Measurements from ENCODE around the gene MEP1B.

Gene MEP1B

DNA sequence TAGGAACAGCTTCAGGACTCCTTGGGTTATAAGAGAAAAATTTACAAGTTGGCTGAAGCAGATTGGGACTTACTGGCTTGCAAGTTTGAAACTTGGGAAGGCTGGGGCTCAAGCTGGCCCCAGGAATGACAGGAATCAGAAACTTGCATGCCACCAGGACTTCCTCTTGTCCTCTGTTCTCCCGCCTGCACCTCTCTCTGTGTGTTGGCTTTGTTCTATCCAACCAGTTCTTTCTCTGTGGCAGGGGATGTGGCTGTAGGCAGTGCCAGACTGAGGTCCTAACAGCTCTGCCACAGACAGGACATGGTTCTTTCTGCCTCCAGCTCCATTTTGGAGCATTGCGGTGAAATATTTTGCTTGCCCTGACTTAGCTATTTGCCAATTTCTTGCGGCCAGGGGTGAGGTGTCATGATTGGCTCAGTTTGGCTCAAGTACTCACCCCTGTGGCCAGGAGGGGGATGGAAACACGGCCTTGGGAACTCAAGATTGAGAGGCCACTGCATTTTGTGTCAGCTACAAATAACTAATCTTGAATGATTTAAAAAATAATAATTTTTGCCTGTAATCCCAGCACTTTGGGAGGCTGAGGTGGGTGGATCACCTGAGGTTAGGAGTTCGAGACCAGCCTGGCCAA, 48.9 kb downstream of the MEP1B start:
- no peak for DNase-seq (ENCODE audit: extremely low read depth, low read depth)
- H3K4me3 ChIP-seq (replicated peaks; ENCODE audit: low read depth, low read length) = no peak overlapping the region
- TF ChIP-seq, protein P1, sequence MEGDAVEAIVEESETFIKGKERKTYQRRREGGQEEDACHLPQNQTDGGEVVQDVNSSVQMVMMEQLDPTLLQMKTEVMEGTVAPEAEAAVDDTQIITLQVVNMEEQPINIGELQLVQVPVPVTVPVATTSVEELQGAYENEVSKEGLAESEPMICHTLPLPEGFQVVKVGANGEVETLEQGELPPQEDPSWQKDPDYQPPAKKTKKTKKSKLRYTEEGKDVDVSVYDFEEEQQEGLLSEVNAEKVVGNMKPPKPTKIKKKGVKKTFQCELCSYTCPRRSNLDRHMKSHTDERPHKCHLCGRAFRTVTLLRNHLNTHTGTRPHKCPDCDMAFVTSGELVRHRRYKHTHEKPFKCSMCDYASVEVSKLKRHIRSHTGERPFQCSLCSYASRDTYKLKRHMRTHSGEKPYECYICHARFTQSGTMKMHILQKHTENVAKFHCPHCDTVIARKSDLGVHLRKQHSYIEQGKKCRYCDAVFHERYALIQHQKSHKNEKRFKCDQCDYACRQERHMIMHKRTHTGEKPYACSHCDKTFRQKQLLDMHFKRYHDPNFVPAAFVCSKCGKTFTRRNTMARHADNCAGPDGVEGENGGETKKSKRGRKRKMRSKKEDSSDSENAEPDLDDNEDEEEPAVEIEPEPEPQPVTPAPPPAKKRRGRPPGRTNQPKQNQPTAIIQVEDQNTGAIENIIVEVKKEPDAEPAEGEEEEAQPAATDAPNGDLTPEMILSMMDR (IDR thresholded peaks at IDR 0.05; ENCODE audit: low read depth, low read length, missing control alignments) = no peak

DNA sequence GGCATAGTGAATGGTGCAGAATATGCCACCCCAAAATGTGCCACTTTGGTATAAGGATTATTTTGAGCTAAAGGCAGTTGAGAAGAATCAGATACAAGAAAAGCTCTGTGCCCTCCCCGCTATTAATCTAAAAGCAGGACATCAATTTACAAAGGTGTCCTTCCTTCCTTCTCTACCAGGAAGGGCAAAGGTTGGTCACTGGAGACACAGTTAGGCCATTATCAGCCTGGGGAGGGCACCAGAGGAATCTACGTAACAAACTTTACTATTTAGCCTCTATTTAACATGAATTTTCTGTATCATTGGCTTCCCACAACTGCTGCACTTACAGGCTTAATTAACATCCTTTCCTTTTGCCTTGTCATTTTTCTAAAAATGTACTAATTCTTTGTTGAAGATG, 52.6 kb downstream of the MEP1B start:
- DNase-seq (ENCODE audit: extremely low read depth, low read depth) = no peak
- TF ChIP-seq, protein P1 (IDR thresholded peaks at IDR 0.05; ENCODE audit: low read depth, low read length, missing control alignments) = no peak
- H3K4me3 ChIP-seq (replicated peaks; ENCODE audit: low read depth, low read length) = no peak overlapping the region

DNA sequence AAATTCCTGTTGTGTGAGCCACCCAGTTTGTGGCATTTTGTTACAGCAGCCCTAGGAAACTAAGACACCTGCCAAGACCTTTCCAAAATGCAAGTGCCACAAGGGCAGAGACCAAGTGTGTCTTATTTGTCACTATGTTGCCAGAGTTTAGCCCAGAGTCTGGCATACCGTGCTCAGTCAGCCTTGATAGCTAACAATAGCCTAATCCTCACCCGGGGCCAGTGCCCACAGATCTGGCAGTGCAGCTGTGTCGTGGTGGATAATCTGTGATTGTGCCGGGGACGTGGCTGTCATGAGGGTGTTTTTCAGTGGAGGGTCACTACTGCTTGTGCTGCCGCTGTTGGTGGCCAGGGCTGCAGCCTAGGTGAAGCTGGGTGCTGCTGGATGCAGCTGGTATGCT, 53.5 kb downstream of the MEP1B start:
- DNase-seq (ENCODE audit: extremely low read depth, low read depth) = no peak
- TF ChIP-seq, protein P1 (IDR thresholded peaks at IDR 0.05; ENCODE audit: low read depth, low read length, missing control alignments) = no peak
- no peak overlapping the region for H3K4me3 ChIP-seq (replicated peaks; ENCODE audit: low read depth, low read length)

DNA sequence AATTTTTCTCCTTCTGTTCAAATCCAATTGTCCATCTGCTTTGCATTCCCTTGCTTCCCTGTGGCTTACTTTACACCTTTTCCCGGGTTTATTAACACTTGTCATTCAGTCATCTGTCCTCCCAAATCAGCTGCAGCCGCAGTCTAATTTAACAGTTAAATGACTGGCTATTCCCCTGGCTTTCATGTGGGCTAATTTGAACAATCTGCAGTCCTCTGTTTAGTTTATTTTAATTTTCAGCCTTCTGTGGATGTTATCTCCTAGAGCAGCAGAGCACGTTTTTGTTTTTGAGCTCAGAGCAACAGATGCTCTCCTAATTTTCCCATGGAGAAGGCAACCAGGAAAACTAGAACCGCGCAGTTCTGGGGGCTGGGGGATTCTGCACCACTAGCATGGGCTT, 55.0 kb downstream of the MEP1B start:
- TF ChIP-seq, protein P1 (IDR thresholded peaks at IDR 0.05; ENCODE audit: low read depth, low read length, missing control alignments) = no peak
- no peak for DNase-seq (ENCODE audit: extremely low read depth, low read depth)
- no peak overlapping the region for H3K4me3 ChIP-seq (replicated peaks; ENCODE audit: low read depth, low read length)

DNA sequence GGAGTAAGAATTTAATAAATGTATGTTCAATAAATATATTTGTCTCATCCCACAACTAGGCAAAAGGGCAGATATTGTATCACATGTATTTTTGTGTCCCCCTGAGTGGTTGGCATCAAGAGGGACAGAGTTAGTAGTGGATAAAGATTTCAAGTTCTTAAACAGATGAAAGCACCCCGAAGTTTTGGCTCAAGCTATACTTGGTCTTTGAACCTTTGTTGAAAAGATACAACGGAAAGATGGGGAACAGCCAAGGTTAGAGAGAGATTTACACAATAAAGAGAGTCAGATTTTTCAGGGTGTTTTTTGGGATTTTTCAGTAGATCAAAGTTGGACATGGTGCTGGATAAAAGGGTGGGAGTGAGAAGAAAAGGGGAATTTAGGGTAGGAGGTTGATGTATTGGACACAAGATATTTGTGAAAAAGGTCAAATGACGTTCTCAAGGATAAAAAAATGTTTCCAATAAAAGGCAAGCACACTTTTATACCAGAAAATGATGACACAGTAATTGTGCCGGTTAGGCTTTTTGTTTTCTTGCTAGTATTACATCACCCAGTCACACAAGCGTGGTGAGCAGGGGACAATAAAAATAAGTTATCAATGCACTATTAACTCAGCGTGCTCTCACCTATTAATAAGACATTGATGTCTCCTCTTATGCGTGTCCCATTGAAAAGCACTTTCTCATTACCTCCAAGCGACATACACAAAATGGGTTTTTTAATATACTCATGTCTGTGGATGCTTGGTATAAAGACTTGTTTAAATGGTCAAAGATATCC, 59.5 kb downstream of the MEP1B start:
- no peak for DNase-seq (ENCODE audit: extremely low read depth, low read depth)
- TF ChIP-seq, protein P1 (IDR thresholded peaks at IDR 0.05; ENCODE audit: low read depth, low read length, missing control alignments) = no peak
- H3K4me3 ChIP-seq (replicated peaks; ENCODE audit: low read depth, low read length) = no peak overlapping the region

DNA sequence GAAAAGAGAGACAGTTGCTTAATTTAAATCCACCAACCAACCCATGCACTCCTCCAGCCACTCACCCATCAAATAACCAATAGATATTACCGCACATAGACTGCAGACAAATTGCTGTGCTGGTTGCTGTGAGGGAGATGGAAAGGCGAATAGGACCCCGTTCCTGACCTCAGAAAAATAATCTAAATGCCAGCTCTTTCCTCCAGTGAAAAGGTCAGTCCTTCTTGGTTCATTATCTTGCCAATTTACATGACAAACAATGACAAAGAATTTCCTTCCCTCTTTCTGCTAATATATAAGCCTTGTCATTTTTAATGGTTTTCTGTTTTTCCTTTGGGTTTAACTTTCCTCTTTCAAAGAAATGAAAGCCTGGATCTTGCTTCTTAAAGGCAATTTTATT, 61.6 kb downstream of the MEP1B start:
- TF ChIP-seq, protein P1 (IDR thresholded peaks at IDR 0.05; ENCODE audit: low read depth, low read length, missing control alignments) = no peak
- DNase-seq (ENCODE audit: extremely low read depth, low read depth) = no peak

More for the DNA sequence above, 61.6 kb downstream of the MEP1B start:
- no peak overlapping the region for H3K4me3 ChIP-seq (replicated peaks; ENCODE audit: low read depth, low read length)

All from HFF-Myc (cell line).